Ishikawa (cell line): ENCODE measurements around the gene WDFY2.

Experiments used
- CEBPB ChIP-seq: IDR thresholded peaks from 2 replicates; pipeline ENCODE4 v1.6.1; 2012
- CREB1 ChIP-seq: IDR thresholded peaks from 2 replicates; pipeline ENCODE4 v1.6.1; 2012; ENCODE audit warnings: low read depth
- EGR1 ChIP-seq: IDR thresholded peaks from 2 replicates; pipeline ENCODE4 v1.6.1; 2012
- EP300 ChIP-seq: IDR thresholded peaks from 2 replicates; pipeline ENCODE4 v1.6.1; 2012; ENCODE audit warnings: borderline replicate concordance
- FOXM1 ChIP-seq: IDR thresholded peaks from 2 replicates; pipeline ENCODE4 v1.6.1; 2012; ENCODE audit warnings: low read depth, borderline replicate concordance
- NFIC ChIP-seq: IDR thresholded peaks from 2 replicates; pipeline ENCODE4 v1.6.1; 2012
- RAD21 ChIP-seq: IDR thresholded peaks from 2 replicates; pipeline ENCODE4 v1.6.1; 2012; ENCODE audit warnings: low read depth
- REST ChIP-seq: IDR thresholded peaks from 2 replicates; pipeline ENCODE4 v1.6.1; 2012; ENCODE audit warnings: low read depth, mild to moderate bottlenecking
- TAF1 ChIP-seq: IDR thresholded peaks from 2 replicates; pipeline ENCODE4 v1.6.1; 2012; ENCODE audit warnings: low read depth, mild to moderate bottlenecking
- TCF12 ChIP-seq: IDR thresholded peaks from 2 replicates; pipeline ENCODE4 v1.6.1; 2012; ENCODE audit warnings: low read depth
- TEAD4 ChIP-seq: IDR thresholded peaks from 2 replicates; pipeline ENCODE4 v1.6.1; 2012
- USF1 ChIP-seq: IDR thresholded peaks from 2 replicates; pipeline ENCODE4 v1.6.1; 2012
- YY1 ChIP-seq: IDR thresholded peaks from 2 replicates; pipeline ENCODE4 v1.6.1; 2012; ENCODE audit warnings: low read depth
- ZBTB7A ChIP-seq: IDR thresholded peaks from 2 replicates; pipeline ENCODE4 v1.6.1; 2012; ENCODE audit warnings: low read depth
- TF ChIP-seq, protein P1 (sequence below): IDR thresholded peaks from 2 replicates; pipeline ENCODE4 v1.6.1; 2012

WDFY2 gene

GRCh38 chr13:51577690-51578089 is 6.6 kb upstream of the WDFY2 start:
- TF ChIP-seq YY1 (no peak), RAD21 (no peak), USF1 (no peak), CREB1 (no peak), EP300 (no peak), EGR1 (no peak), CEBPB (no peak), TAF1 (no peak), FOXM1 (no peak), TEAD4 (no peak), ZBTB7A (no peak), REST (no peak), NFIC (no peak), TCF12 (no peak)
- TF ChIP-seq, protein P1, sequence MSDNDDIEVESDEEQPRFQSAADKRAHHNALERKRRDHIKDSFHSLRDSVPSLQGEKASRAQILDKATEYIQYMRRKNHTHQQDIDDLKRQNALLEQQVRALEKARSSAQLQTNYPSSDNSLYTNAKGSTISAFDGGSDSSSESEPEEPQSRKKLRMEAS, result no peak

- TF ChIP-seq TAF1 (no peak), EP300 (no peak), CREB1 (no peak), FOXM1 (no peak), TEAD4 (no peak), ZBTB7A (no peak), RAD21 (no peak), EGR1 (no peak), CEBPB (no peak), REST (no peak)
- TF ChIP-seq, protein P1, result no peak
Observed at GRCh38 chr13:51579676-51580075, 4.6 kb upstream of the WDFY2 start.

DNA sequence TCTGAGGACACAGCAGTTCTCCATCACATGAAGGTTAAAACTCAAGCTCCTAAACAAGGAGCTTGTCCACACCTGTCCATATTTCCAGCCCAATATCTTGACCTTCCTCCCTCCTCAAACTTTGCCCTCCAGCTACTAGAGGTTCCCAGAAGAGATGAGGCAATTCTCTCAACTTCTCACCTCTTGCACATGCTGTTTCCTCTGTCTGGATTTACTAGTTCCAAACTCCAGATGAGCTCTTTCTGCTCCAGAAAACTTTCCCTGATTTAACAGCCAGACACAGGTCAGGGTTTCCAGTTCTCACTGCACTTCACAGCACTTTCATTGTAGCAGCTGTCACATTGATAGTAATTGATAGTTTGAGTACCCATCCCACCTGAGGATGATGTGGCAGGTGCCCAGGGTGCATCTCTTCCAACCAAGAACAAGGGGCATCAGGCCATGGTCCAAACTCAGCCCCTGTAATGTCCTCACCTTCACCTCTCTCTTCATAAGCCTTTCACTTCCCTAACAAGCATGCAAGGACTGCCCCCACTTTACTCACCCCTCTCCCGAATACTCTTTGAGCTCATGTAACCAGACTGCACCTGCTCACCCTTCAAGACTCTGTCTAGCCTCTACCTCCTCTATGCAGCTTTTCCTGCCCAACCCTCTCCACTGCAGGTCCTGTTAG is 3.0 kb upstream of the WDFY2 start:
- no peak for TF ChIP-seq CEBPB
- no peak for TF ChIP-seq TEAD4
- TF ChIP-seq TCF12, result no peak
- no peak for TF ChIP-seq REST
- TF ChIP-seq TAF1, result no peak
- no peak for TF ChIP-seq NFIC
- TF ChIP-seq YY1, result no peak
- no peak for TF ChIP-seq USF1

GRCh38 chr13:51583469-51583874 is 790 bp upstream of the WDFY2 start:
- TF ChIP-seq YY1, result 0 out of 2 replicates have a peak, but pooled peaks have one; percentile 33
- TF ChIP-seq CEBPB, result no peak
- no peak for TF ChIP-seq ZBTB7A
- TF ChIP-seq, protein P1, result no peak
